ENCODE results near the gene MAGI2. TPM values are rescaled to one million over a fixed set of nuclear protein-coding genes. Genes with fewer than 3 reads are reported as not detected.

The MAGI2 gene
- total and polyA plus RNA-seq, 4 donors: 0.37 to 4.1 (median 1.4) TPM

- TF ChIP-seq, protein P1, sequence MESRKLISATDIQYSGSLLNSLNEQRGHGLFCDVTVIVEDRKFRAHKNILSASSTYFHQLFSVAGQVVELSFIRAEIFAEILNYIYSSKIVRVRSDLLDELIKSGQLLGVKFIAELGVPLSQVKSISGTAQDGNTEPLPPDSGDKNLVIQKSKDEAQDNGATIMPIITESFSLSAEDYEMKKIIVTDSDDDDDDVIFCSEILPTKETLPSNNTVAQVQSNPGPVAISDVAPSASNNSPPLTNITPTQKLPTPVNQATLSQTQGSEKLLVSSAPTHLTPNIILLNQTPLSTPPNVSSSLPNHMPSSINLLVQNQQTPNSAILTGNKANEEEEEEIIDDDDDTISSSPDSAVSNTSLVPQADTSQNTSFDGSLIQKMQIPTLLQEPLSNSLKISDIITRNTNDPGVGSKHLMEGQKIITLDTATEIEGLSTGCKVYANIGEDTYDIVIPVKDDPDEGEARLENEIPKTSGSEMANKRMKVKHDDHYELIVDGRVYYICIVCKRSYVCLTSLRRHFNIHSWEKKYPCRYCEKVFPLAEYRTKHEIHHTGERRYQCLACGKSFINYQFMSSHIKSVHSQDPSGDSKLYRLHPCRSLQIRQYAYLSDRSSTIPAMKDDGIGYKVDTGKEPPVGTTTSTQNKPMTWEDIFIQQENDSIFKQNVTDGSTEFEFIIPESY (IDR thresholded peaks at IDR 0.05): no peak
Observed at GRCh38 chr7:78444267-78444666, 1009.2 kb downstream of the MAGI2 start (continued).

DNA sequence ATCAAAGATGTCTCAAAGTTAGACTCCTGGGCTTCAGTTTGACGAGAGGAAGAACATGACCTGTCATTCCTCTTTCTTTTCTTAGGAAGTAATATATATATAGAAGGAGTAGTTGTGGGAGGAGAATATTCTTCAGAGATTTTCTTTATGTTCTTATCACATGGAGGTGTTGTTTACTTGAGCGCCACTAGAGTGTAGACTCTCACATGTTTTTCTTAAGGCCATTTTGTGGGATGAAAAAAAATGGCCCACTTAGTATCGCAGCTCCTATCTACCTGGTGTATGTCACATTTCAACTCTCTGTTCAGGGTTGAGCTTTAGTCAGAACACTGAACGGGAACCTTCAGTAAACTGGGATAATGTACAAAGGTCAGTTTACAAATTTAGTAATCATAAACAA is 1009.7 kb downstream of the MAGI2 start:
- Histone ChIP-seq H3K9ac (ENCODE audit: low read depth in 1 of 2, low read length in 2 of 2) (no peak overlapping the region), H3K4me1 (ENCODE audit: control insufficient read depth in 4 of 4, insufficient read depth in 4 of 4, low read length in 3 of 4) (no peaks in the 10 kb centered on the region), H3K9me3 (ENCODE audit: control insufficient read depth in 4 of 4, low read length in 3 of 4) (no peaks in the 10 kb centered on the region), H3K4me3 (ENCODE audit: low read depth in 1 of 3, low read length in 3 of 3) (no peak overlapping the region), H3K36me3 (ENCODE audit: control insufficient read depth in 4 of 4, insufficient read depth in 3 of 4, low read depth in 1 of 4, low read length in 3 of 4) (no peaks in the 10 kb centered on the region), H3K27ac (ENCODE audit: low read depth in 1 of 2, low read length in 2 of 2) (no peak overlapping the region), H3K27me3 (ENCODE audit: control insufficient read depth in 4 of 4, insufficient read depth in 4 of 4, low read length in 3 of 4) (no peaks in the 10 kb centered on the region)
- TF ChIP-seq HNF4A (conservative IDR thresholded peaks at IDR 0.05) (peak; percentile 14 to 30), JUND (IDR thresholded peaks at IDR 0.05) (no peak), MAX (IDR thresholded peaks at IDR 0.05) (no peak)
- no peak for DNase-seq (ENCODE audit: low spot score)
- 62% methylated on average over 4 of the region's 4 CpGs for WGBS

DNA sequence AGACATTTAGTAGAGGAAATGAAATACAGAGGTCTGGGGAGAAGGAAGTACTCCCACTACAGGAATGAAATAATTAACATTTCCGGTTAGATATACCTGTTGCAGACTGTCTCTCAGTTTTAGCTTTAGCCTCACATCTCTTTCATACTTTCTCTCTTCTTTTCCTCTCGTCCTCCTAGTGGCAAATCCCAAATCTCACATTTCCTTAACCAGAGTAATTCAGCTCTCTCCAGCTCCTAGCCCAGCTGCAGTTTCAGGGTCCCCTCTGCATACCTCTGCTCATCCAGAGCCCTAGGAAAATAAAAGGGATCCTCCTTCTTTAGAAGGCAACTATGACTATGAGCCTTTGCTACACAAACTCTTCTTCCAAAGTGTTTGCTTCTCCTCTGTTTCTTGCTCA is 1011.7 kb downstream of the MAGI2 start:
- no peak overlapping the region for H3K9ac ChIP-seq (ENCODE audit: low read depth in 1 of 2, low read length in 2 of 2)
- H3K27me3 ChIP-seq (ENCODE audit: control insufficient read depth in 4 of 4, insufficient read depth in 4 of 4, low read length in 3 of 4): no peaks in the 10 kb centered on the region
- H3K27ac ChIP-seq (ENCODE audit: low read depth in 1 of 2, low read length in 2 of 2): no peak overlapping the region
- TF ChIP-seq GABPA (IDR thresholded peaks at IDR 0.05 in 1 of 2, conservative IDR thresholded peaks at IDR 0.05 in 1 of 2): no peak
- TF ChIP-seq JUND (IDR thresholded peaks at IDR 0.05): no peak
- TF ChIP-seq REST (IDR thresholded peaks at IDR 0.05): no peak
- no peak for TF ChIP-seq TAF1 (conservative IDR thresholded peaks at IDR 0.05)
- TF ChIP-seq EGR1 (IDR thresholded peaks at IDR 0.05; ENCODE audit: low read depth in 2 of 2): no peak
- no peak for TF ChIP-seq HNF4G (IDR thresholded peaks at IDR 0.05)
- no peak for TF ChIP-seq ATF3 (IDR thresholded peaks at IDR 0.05)
- TF ChIP-seq FOXA2 (IDR thresholded peaks at IDR 0.05): no peak
- TF ChIP-seq YY1 (IDR thresholded peaks at IDR 0.05): no peak
- TF ChIP-seq MAX (IDR thresholded peaks at IDR 0.05): no peak
- TF ChIP-seq, protein P1 (IDR thresholded peaks at IDR 0.05): no peak
- no peak for TF ChIP-seq HNF4A (conservative IDR thresholded peaks at IDR 0.05)
- no peak for TF ChIP-seq RXRA (IDR thresholded peaks at IDR 0.05)
- TF ChIP-seq CTCF (IDR thresholded peaks at IDR 0.05; ENCODE audit: low read depth, low read length, missing input control): no peak
- no peak for TF ChIP-seq RAD21 (IDR thresholded peaks at IDR 0.05)
- no peak for TF ChIP-seq FOXA1 (IDR thresholded peaks at IDR 0.05)
- TF ChIP-seq NR2F2 (IDR thresholded peaks at IDR 0.05): no peak
- TF ChIP-seq SP1 (IDR thresholded peaks at IDR 0.05): no peak
- no peaks in the 10 kb centered on the region for H3K9me3 ChIP-seq (ENCODE audit: control insufficient read depth in 4 of 4, low read length in 3 of 4)
- DNase-seq (ENCODE audit: low spot score): no peak
- no peak overlapping the region for H3K4me3 ChIP-seq (ENCODE audit: low read depth in 1 of 3, low read length in 3 of 3)
- H3K4me1 ChIP-seq (ENCODE audit: control insufficient read depth in 4 of 4, insufficient read depth in 4 of 4, low read length in 3 of 4): no peaks in the 10 kb centered on the region
- no peaks in the 10 kb centered on the region for H3K36me3 ChIP-seq (ENCODE audit: control insufficient read depth in 4 of 4, insufficient read depth in 3 of 4, low read depth in 1 of 4, low read length in 3 of 4)
- 74% methylated on average over 2 of the region's 2 CpGs for WGBS

All from liver (tissue), 9 donors.